Measurements from ENCODE around the gene KRT3.

GRCh38 chr12:52772772-52773171 is 23.1 kb downstream of the KRT3 start:
- TF ChIP-seq DDX20 (tag; IDR thresholded peaks at IDR 0.05; ENCODE audit: low read depth) (no peak), CTCF (IDR thresholded peaks at IDR 0.05 in 2 of 3, conservative IDR thresholded peaks at IDR 0.05 in 1 of 3; ENCODE audit: insufficient read depth in 2 of 3, low read depth in 1 of 3, low read length in 3 of 3) (no peak), EP300 (IDR thresholded peaks at IDR 0.05; ENCODE audit: low read length) (no peak), HMGXB4 (CRISPR knock-in tag; IDR thresholded peaks at IDR 0.05) (no peak), CHD2 (IDR thresholded peaks at IDR 0.05; ENCODE audit: low read depth, low read length) (no peak), FOXO4 (CRISPR knock-in tag; IDR thresholded peaks at IDR 0.05) (no peak), EZH2 (IDR thresholded peaks at IDR 0.05; ENCODE audit: borderline replicate concordance, low read depth, low read length) (no peak), POLR2A (conservative IDR thresholded peaks at IDR 0.05) (no peak), ZC3H4 (CRISPR knock-in tag; IDR thresholded peaks at IDR 0.05; ENCODE audit: borderline replicate concordance) (no peak), ATF2 (CRISPR knock-in tag; IDR thresholded peaks at IDR 0.05) (no peak), NBN (IDR thresholded peaks at IDR 0.05; ENCODE audit: low read depth) (no peak), HCFC1 (IDR thresholded peaks at IDR 0.05; ENCODE audit: low read depth, low read length) (no peak), PATZ1 (CRISPR knock-in tag; IDR thresholded peaks at IDR 0.05; ENCODE audit: borderline replicate concordance) (no peak)
